Stimulated activated CD8-positive, alpha-beta memory T cell treated with anti-CD3 and anti-CD28 coated beads, Interleukin-12 subunit alpha, Interleukin-12 subunit beta, amount 100 ng/mL, for 24 hours (primary cell): ENCODE measurements around the gene VEGFC.

Experiments
- DNase-seq: peaks from one replicate; pipeline ENCODE4 v3.0.0-alpha.2; 2020; ENCODE audit errors: extremely low read depth

The VEGFC gene

GRCh38 chr4:176792326-176793059 is at the start of gene VEGFC:
TSS of gene VEGFC (minus strand) at chr4:176792922. CDS start at chr4:176792311, 611 bp downstream.
- DNase-seq = no peak

- no peak for DNase-seq
Observed at GRCh38 chr4:176841711-176842112, 49.0 kb upstream of the VEGFC start.

GRCh38 chr4:176840166-176840565 is 47.4 kb upstream of the VEGFC start:
- no peak for DNase-seq

GRCh38 chr4:176839656-176840055 is 46.9 kb upstream of the VEGFC start:
- no peak for DNase-seq

GRCh38 chr4:176838601-176839433 is 46.1 kb upstream of the VEGFC start:
- no peak for DNase-seq

- DNase-seq = no peak
Observed at GRCh38 chr4:176837169-176837895, 44.6 kb upstream of the VEGFC start.

- no peak for DNase-seq
Observed at GRCh38 chr4:176834531-176834930, 41.8 kb upstream of the VEGFC start.

- no peak for DNase-seq
Observed at GRCh38 chr4:176833400-176834175, 40.9 kb upstream of the VEGFC start.

- no peak for DNase-seq
Observed at GRCh38 chr4:176830971-176831370, 38.2 kb upstream of the VEGFC start.

GRCh38 chr4:176825586-176825985 is 32.9 kb upstream of the VEGFC start:
- DNase-seq = no peak

GRCh38 chr4:176824645-176825366 is 32.1 kb upstream of the VEGFC start:
- no peak for DNase-seq

- DNase-seq = no peak
Observed at GRCh38 chr4:176818531-176818930, 25.8 kb upstream of the VEGFC start.

GRCh38 chr4:176817204-176817603 is 24.5 kb upstream of the VEGFC start:
- no peak for DNase-seq

- DNase-seq = no peak
Observed at GRCh38 chr4:176814770-176815169, 22.0 kb upstream of the VEGFC start.

GRCh38 chr4:176810481-176811249 is 17.9 kb upstream of the VEGFC start:
- no peak for DNase-seq

GRCh38 chr4:176806778-176807375 is 14.2 kb upstream of the VEGFC start:
- no peak for DNase-seq

- no peak for DNase-seq
Observed at GRCh38 chr4:176805155-176805554, 12.4 kb upstream of the VEGFC start.

GRCh38 chr4:176800891-176801534 is 8.3 kb upstream of the VEGFC start:
- no peak for DNase-seq

- DNase-seq = no peak
Observed at GRCh38 chr4:176799653-176800052, 6.9 kb upstream of the VEGFC start.
